ENCODE measurements around the gene CEP350. TPM values are rescaled to one million over a fixed set of nuclear protein-coding genes. Genes with fewer than 3 reads are reported as not detected.
"Not testable (repeated sequence)": the region's sequence is repeated elsewhere in the genome, so short reads cannot be mapped to it uniquely, and the experiment has no call there.

CEP350 gene
- total RNA-seq, 1 donor from 2014 or later = 111 TPM

DNA sequence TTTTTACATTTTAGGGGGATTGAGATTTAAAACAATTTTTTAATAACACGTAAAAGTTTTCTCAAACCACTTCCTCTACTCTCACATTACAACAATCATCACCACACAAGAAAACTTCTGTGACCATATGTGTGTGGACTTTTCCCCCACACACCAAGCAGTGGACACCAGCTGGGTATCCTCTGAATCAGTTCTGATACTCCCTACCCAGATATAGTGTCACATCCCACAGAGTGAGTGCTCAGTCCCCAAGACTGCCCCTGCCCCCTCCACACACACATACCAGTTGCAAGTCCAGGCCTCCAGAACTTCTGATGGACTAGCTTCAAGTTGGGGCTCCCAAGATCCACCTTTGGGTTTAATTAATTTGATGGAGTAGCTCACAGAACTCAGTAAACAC, 146.8 kb downstream of the CEP350 start:
- no peak for FAIRE-seq

DNA sequence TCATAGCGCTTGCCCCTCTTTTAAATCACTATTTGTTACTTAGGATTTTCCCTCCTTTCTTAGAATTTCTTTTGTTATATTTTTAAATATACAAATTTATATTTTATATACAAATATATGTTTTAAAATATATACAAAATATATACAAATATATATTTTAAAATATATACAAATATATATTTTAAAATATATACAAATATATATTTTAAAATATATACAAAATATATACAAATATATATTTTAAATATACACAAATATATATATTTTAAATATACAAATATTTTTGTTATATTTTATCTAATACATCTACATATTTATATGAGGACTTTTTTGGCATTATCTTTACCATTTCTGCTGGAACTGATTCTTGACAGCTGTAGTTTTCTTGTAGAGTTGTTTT, 149.2 kb downstream of the CEP350 start:
- peak; percentile 99 for FAIRE-seq
- DNase-seq (ENCODE audit: low spot score in 2 of 2) = no peak

More for the DNA sequence above, 146.8 kb downstream of the CEP350 start:
- no peak for DNase-seq (ENCODE audit: low spot score in 2 of 2)

DNA sequence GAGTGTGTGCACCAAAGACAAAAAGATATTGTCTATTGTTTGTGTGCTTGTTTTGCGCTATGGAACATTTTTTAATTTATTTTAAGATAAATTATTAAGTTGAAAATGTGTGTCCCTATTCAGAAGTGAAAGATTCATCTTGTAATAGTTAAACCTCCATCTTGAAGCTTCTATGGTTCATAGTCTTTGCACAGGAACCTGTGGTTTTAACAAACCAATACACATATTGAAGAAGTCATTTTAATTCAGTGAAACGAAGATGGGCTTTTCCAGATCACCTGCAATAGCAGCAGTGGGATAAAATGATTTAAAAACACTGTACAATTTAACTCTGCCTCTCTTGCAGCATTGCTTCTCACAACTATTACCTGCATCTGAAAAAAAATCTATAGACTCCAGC, 157.5 kb downstream of the CEP350 start:
- no peak for FAIRE-seq

DNA sequence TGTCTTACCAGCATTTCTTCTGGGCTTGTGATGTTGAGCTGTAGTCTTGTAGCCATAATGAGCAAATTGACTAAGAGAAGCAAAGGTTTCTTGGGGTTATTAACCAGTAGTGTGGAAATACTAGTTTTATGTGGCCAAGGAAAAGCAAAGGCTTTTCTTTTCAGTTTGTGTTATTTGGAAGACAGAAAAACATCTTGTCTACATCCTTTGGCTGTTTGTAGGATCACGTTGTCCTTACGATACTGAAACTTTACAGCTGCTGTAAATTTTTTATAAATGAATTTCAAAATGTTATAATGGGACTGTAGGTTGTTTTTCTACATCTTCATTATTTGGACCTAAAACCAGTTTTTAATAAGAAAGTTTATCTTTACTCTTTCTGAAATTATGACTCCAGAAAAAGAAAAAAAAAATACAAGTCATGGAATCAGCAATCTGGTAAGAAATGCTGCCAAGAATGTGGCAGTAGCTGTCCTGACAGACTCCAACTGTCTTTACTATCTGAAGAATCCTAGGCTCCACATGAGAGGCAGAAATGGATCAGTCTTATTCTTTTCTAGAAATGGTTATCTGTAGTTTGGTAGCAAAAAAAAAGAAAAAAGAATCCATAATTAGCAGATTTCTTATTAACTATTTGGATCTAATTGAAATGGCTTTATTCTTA, 158.5 kb downstream of the CEP350 start:
- FAIRE-seq (no peak), DNase-seq (ENCODE audit: low spot score in 2 of 2) (no peak)

More for the DNA sequence above, 157.5 kb downstream of the CEP350 start:
- DNase-seq (ENCODE audit: low spot score in 2 of 2) = no peak

DNA sequence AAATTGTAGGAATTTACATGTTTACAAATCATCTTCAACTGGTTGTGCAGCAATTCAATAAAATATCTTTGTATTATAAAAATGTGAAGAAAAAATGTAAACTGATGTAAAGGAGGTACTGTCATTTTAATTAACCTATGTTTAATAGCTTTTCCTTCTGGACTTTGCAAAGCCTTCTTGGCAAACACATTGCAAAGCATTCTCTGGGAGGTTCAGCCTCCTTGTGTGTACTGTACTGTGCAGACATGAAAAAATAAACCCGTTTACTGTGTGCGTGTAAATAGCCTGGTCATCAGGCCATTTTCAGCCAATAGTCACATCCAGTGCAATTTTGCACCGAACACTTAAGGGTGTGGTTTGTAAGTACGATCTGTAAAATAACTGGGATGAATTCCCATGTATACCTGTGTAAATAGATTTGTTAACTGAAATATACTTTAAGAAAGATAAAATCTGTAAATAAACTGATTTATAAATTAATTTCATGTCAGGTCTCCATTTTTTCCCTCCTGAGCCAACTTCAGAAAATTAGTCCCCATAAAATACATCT, 159.9 kb downstream of the CEP350 start:
- FAIRE-seq = no peak
- DNase-seq (ENCODE audit: low spot score in 2 of 2) = no peak

GRCh38 chr1:180116964-180117763, 162.6 kb downstream of the CEP350 start:
- no peak for FAIRE-seq
- no peak for DNase-seq (ENCODE audit: low spot score in 2 of 2)

GRCh38 chr1:180117764-180118116, 163.1 kb downstream of the CEP350 start:
- DNase-seq (ENCODE audit: low spot score in 2 of 2) (no peak), FAIRE-seq (no peak)

- DNase-seq (ENCODE audit: low spot score in 2 of 2) (no peak), FAIRE-seq (no peak)
Measured at GRCh38 chr1:180119837-180120236, 165.2 kb downstream of the CEP350 start.

GRCh38 chr1:180123463-180123936, 168.9 kb downstream of the CEP350 start:
- FAIRE-seq (no peak), DNase-seq (ENCODE audit: low spot score in 2 of 2) (no peak)

GRCh38 chr1:180130651-180131050, 176.0 kb downstream of the CEP350 start:
- FAIRE-seq = no peak
- DNase-seq (ENCODE audit: low spot score in 2 of 2) = no peak

GRCh38 chr1:180131510-180131909, 176.9 kb downstream of the CEP350 start:
- FAIRE-seq (no peak), DNase-seq (ENCODE audit: low spot score in 2 of 2) (no peak)

GRCh38 chr1:180133193-180133592, 178.6 kb downstream of the CEP350 start:
- FAIRE-seq (no peak), DNase-seq (ENCODE audit: low spot score in 2 of 2) (no peak)

DNA sequence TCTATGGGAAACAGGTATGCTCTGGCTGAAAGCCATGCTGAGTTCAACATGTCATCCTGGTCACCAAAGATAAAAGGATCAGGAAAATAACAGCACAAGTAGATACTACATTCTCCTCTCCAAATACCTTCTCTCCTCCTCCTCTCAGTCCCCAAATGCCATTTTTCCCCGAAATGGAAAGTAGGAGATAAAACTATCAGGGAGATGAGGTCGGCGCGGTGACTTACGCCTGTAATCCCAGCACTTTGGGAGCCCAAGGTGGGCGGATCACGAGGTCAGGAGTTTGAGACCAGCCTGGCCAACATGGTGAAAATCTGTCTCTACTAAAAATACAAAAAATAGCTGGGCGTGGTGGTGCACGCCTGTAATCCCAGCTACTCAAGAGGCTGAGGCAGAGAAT, 179.1 kb downstream of the CEP350 start:
- not testable (repeated sequence) for DNase-seq (ENCODE audit: low spot score in 2 of 2); FAIRE-seq

GRCh38 chr1:180135535-180135934, 180.9 kb downstream of the CEP350 start:
- FAIRE-seq = no peak
- DNase-seq (ENCODE audit: low spot score in 2 of 2) = no peak

GRCh38 chr1:180136331-180136967, 181.8 kb downstream of the CEP350 start:
- no peak for DNase-seq (ENCODE audit: low spot score in 2 of 2)
- no peak for FAIRE-seq

DNA sequence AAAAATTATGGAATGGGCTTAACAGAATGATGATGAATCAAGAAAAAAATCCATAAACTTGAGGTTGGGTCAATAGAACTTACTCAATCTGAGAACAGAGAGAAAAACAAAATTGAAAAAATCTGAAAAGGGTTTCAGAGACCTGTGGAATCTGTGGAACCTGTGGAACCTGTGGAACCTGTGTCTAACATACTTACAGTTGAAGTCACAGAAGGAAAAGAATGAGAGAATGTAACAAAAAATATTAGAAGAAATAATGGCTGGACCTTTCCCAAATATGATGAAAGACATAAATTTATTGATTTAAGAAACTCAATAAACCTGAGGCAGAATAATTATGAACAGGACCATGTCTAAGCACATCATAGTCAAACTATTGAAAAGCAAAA, 182.4 kb downstream of the CEP350 start:
- no peak for FAIRE-seq

GRCh38 chr1:180137776-180138175, 183.2 kb downstream of the CEP350 start:
- FAIRE-seq (no peak), DNase-seq (ENCODE audit: low spot score in 2 of 2) (no peak)

More for the DNA sequence above, 182.4 kb downstream of the CEP350 start:
- no peak for DNase-seq (ENCODE audit: low spot score in 2 of 2)

GRCh38 chr1:180141381-180141934, 186.8 kb downstream of the CEP350 start:
- FAIRE-seq (no peak), DNase-seq (ENCODE audit: low spot score in 2 of 2) (no peak)

DNA sequence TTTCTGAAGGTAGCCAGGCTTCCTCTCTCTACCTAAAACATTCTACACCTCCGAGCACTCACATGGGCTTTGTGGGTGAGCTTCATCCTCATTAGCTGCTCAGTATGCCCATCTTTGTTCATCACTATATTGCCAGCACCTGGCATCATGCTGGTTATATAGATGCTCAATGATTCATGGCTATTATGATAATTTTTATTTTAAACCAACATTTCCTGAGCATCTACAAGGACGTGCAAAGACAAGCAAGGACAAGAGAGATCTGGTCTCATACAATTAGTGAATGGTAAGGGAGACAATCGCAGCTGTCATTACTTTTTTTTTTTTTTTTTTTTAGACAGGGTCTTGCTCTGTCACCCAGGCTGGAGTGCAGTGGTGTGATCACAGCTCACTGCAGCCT, 188.7 kb downstream of the CEP350 start:
- no peak for FAIRE-seq
- no peak for DNase-seq (ENCODE audit: low spot score in 2 of 2)

DNA sequence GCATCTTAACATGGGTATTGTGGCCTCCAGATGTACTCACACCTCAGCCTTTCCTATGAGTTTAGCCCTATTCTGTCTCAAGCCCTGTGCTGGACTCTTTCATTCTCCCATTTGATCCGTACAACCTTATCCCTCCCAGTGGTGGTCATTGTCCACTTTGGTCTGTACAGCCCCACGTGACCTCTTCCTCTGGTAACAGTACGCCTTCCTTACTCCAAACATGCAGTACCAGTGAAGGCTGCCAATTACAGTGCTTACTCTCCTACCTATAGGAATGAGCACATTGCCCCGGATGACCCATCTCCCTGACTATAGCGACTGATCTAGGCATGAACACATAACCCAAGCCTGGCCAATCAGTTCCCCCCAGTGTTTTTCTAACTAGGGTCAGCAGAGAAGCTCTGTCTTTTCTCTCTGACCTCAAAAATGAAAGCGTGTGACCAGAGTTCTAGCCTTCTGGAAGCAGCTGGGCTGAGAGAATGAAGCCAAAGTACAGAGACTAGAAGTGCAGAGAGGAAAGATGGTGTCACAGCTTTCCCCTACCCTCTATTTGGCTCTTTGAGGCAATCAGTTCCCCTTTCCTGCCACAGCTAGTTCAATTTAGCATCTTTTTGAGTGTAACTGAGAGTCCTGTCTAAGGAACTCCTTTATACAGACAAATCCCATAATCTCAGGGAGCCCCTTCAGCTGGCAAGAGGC, 190.2 kb downstream of the CEP350 start:
- no peak for DNase-seq (ENCODE audit: low spot score in 2 of 2)
- no peak for FAIRE-seq
